Liver (tissue), 9 donors: Measurements from ENCODE around the gene IGHMBP2. TPM values are rescaled to one million over a fixed set of nuclear protein-coding genes. Genes with fewer than 3 reads are reported as not detected.

Experiments used
- DNase-seq: peaks from one replicate; pipeline ENCODE4 v3.0.0-alpha.2; 2017; ENCODE audit warnings: low spot score
- H3K27ac ChIP-seq, 2 donors: one replicate each; pipeline ENCODE4 v1.7.0; 2013; ENCODE audit warnings: inconsistent platforms in 2 of 2, low read length in 2 of 2, control low read depth in 1 of 2, low read depth in 1 of 2, mild to moderate bottlenecking in 1 of 2
- H3K27me3 ChIP-seq, 4 donors: one replicate each; pipeline versions ENCODE4 v1.6.1 to v1.7.0; 2013; ENCODE audit warnings: low read length in 3 of 4, inconsistent platforms in 1 of 4, mild to moderate bottlenecking in 1 of 4, moderate library complexity in 1 of 4; ENCODE audit not compliant: control insufficient read depth in 4 of 4, insufficient read depth in 4 of 4
- H3K36me3 ChIP-seq, 4 donors: one replicate each; pipeline versions ENCODE4 v1.6.1 to v1.7.0; 2013; ENCODE audit warnings: low read length in 3 of 4, mild to moderate bottlenecking in 3 of 4, low read depth in 1 of 4, moderate library complexity in 1 of 4; ENCODE audit not compliant: control insufficient read depth in 4 of 4, insufficient read depth in 3 of 4
- H3K4me1 ChIP-seq, 4 donors: one replicate each; pipeline versions ENCODE4 v1.6.1 to v1.7.0; 2013; ENCODE audit warnings: low read length in 3 of 4, mild to moderate bottlenecking in 3 of 4, moderate library complexity in 1 of 4; ENCODE audit not compliant: control insufficient read depth in 4 of 4, insufficient read depth in 4 of 4
- H3K4me3 ChIP-seq, 3 donors: one replicate each; pipeline versions ENCODE4 v1.6.1 to v1.7.0; 2013; ENCODE audit warnings: low read length in 3 of 3, control low read depth in 1 of 3, low read depth in 1 of 3, mild to moderate bottlenecking in 1 of 3
- H3K9ac ChIP-seq, 2 donors: one replicate each; pipeline ENCODE4 v1.7.0; 2013; ENCODE audit warnings: low read length in 2 of 2, mild to moderate bottlenecking in 2 of 2, moderate library complexity in 2 of 2, control low read depth in 1 of 2, low read depth in 1 of 2
- H3K9me3 ChIP-seq, 4 donors: one replicate each; pipeline versions ENCODE4 v1.6.1 to v1.7.0; 2013; ENCODE audit warnings: low read length in 3 of 4; ENCODE audit not compliant: control insufficient read depth in 4 of 4
- ATF3 ChIP-seq: IDR thresholded peaks from 2 replicates; pipeline ENCODE4 v1.6.1; 2016; ENCODE audit warnings: antibody characterized with exemption
- CTCF ChIP-seq: fragments of 150-350 bp; IDR thresholded peaks from 2 replicates; pipeline ENCODE4 v1.5.1; 2017; ENCODE audit warnings: improper control_type of control experiment, low read depth, low read length; ENCODE audit not compliant: missing input control
- EGR1 ChIP-seq, 2 donors: IDR thresholded peaks; 2 replicates each; pipeline ENCODE4 v1.6.1; 2016 to 2018; ENCODE audit warnings: antibody characterized with exemption in 2 of 2, low read depth in 2 of 2
- FOXA1 ChIP-seq: IDR thresholded peaks from 2 replicates; pipeline ENCODE4 v1.6.1; 2016; ENCODE audit warnings: antibody characterized with exemption
- FOXA2 ChIP-seq: IDR thresholded peaks from 2 replicates; pipeline ENCODE4 v1.6.1; 2016; ENCODE audit warnings: antibody characterized with exemption
- GABPA ChIP-seq, 2 donors: IDR thresholded peaks in 1 of 2; conservative IDR thresholded peaks in 1 of 2; 2 replicates each; pipeline ENCODE4 v1.6.1; 2016; ENCODE audit warnings: antibody characterized with exemption in 2 of 2, mild to moderate bottlenecking in 1 of 2, moderate library complexity in 1 of 2
- HNF4A ChIP-seq, 2 donors: conservative IDR thresholded peaks; 2 replicates each; pipeline ENCODE4 v1.6.1; 2016; ENCODE audit warnings: antibody characterized with exemption in 2 of 2, mild to moderate bottlenecking in 2 of 2
- HNF4G ChIP-seq: IDR thresholded peaks from 2 replicates; pipeline ENCODE4 v1.6.1; 2016; ENCODE audit warnings: antibody characterized with exemption
- JUND ChIP-seq, 2 donors: IDR thresholded peaks; 2 replicates each; pipeline ENCODE4 v1.6.1; 2016; ENCODE audit warnings: antibody characterized with exemption in 2 of 2
- MAX ChIP-seq: IDR thresholded peaks from 2 replicates; pipeline ENCODE4 v1.6.1; 2016; ENCODE audit warnings: antibody characterized with exemption
- NR2F2 ChIP-seq: IDR thresholded peaks from 2 replicates; pipeline ENCODE4 v1.6.1; 2016; ENCODE audit warnings: antibody characterized with exemption
- RAD21 ChIP-seq, 2 donors: IDR thresholded peaks; 2 replicates each; pipeline ENCODE4 v1.6.1; 2016; ENCODE audit warnings: antibody characterized with exemption in 2 of 2, mild to moderate bottlenecking in 2 of 2
- REST ChIP-seq: IDR thresholded peaks from 2 replicates; pipeline ENCODE4 v1.6.1; 2016; ENCODE audit warnings: antibody characterized with exemption, mild to moderate bottlenecking
- RXRA ChIP-seq, 2 donors: IDR thresholded peaks; 2 replicates each; pipeline ENCODE4 v1.6.1; 2017 to 2018; ENCODE audit warnings: antibody characterized with exemption in 2 of 2, mild to moderate bottlenecking in 1 of 2
- SP1 ChIP-seq: IDR thresholded peaks from 2 replicates; pipeline ENCODE4 v1.6.1; 2018; ENCODE audit warnings: antibody characterized with exemption, mild to moderate bottlenecking
- TAF1 ChIP-seq: conservative IDR thresholded peaks from 2 replicates; pipeline ENCODE4 v1.6.1; 2016; ENCODE audit warnings: antibody characterized with exemption, mild to moderate bottlenecking
- YY1 ChIP-seq: IDR thresholded peaks from 2 replicates; pipeline ENCODE4 v1.6.1; 2016; ENCODE audit warnings: antibody characterized with exemption, mild to moderate bottlenecking
- ZBTB33 ChIP-seq: IDR thresholded peaks from 2 replicates; pipeline ENCODE4 v1.6.1; 2016; ENCODE audit warnings: antibody characterized with exemption
- WGBS: extraction: QIAGEN DNeasy Blood & Tissue Kit; methylation state at CpG from one replicate; pipeline ENCODE4 v1.1.7; 2013; 5-methylcytosine and 5-hydroxymethylcytosine counted together
- polyA plus RNA-seq, 2 donors: library from polyadenylated mRNA; stranded (reverse) in 1 of 2; unstranded in 1 of 2; fragments of 200-250 nt in 1 of 2; fragments of >200 nt in 1 of 2; fragmentation: Nextera tagmentation in 1 of 2; extraction: Ambion mirVana in 1 of 2; gene quantifications; one replicate each; pipeline versions ENCODE4 v1.2.1 to v1.2.3, GENCODE V29; 2013 to 2015
- total RNA-seq, 2 donors: library from RNA; depleted of rRNA; stranded (reverse); fragments of >200 nt; gene quantifications; one replicate each; pipeline ENCODE4 v1.2.3, GENCODE V29; 2014
- donor health status: healthy.
- donor health status: healthy.
- donor health status: healthy.
- donor health status: healthy.
- donor health status: healthy.

The IGHMBP2 gene
- total and polyA plus RNA-seq, 4 donors: 5.7 to 14.0 (median 7.0) TPM

GRCh38 chr11:68868221-68868835 is 35.4 kb upstream of the IGHMBP2 start:
- WGBS: 95% methylated on average over 18 of the region's 18 CpGs
- DNase-seq: no peak
- no peak for TF ChIP-seq REST
- no peak for TF ChIP-seq YY1
- no peak for TF ChIP-seq MAX
- no peak for TF ChIP-seq RXRA (IDR thresholded peaks at IDR 0.05)
- TF ChIP-seq FOXA2: no peak
- no peak for TF ChIP-seq ATF3
- TF ChIP-seq SP1: no peak
- no peak for TF ChIP-seq NR2F2
- TF ChIP-seq FOXA1: no peak
- no peak for TF ChIP-seq RAD21 (IDR thresholded peaks at IDR 0.05)
- TF ChIP-seq GABPA (IDR thresholded peaks at IDR 0.05 in 1 of 2, conservative IDR thresholded peaks at IDR 0.05 in 1 of 2): no peak
- no peak for TF ChIP-seq JUND (IDR thresholded peaks at IDR 0.05)
- TF ChIP-seq CTCF: no peak
- TF ChIP-seq TAF1: no peak
- no peak for TF ChIP-seq EGR1 (IDR thresholded peaks at IDR 0.05; ENCODE audit: low read depth in 2 of 2)
- TF ChIP-seq HNF4A (conservative IDR thresholded peaks at IDR 0.05): no peak
- TF ChIP-seq ZBTB33: no peak
- TF ChIP-seq HNF4G: no peak

More at GRCh38 chr11:68868221-68868835, 35.4 kb upstream of the IGHMBP2 start:
- Histone ChIP-seq H3K27me3 (no peaks in the 10 kb centered on the region), H3K4me3 (no peak overlapping the region), H3K9me3 (peaks cover 0 to 7% (median 1%) of the 10 kb centered on the region in 4 donors), H3K4me1 (peaks cover 0 to 5% (median 2%) of the 10 kb centered on the region in 4 donors), H3K27ac (no peak overlapping the region), H3K36me3 (no peaks in the 10 kb centered on the region), H3K9ac (no peak overlapping the region)
